MM.1S (cell line): ENCODE data around the gene APOA5.

Experiments
- CTCF ChIP-seq: fragments of 300-600 bp; sonication (generic); IDR thresholded peaks from 2 replicates; pipeline ENCODE4 v1.5.1; 2016; ENCODE audit warnings: antibody characterized with exemption, low read length, mixed read lengths
- EZH2 ChIP-seq: fragments of 300-600 bp; sonication (generic); optimal IDR thresholded peaks from 2 replicates; pipeline ENCODE3; 2017; ENCODE audit warnings: low read depth, mild to moderate bottlenecking, antibody characterized with exemption, low read length, mixed read lengths

- TF ChIP-seq CTCF, result no peak
- no peak for TF ChIP-seq EZH2
Measured at GRCh38 chr11:116786326-116786725, 5.4 kb downstream of the APOA5 start.
